MM.1S (cell line): ENCODE measurements around the gene LATS2.

Experiments
- DNase-seq: peaks from one replicate; pipeline ENCODE4 v3.0.0-alpha.2; 2015
- H2AFZ ChIP-seq: fragments of 300-600 bp; sonication (generic); 2 replicates; pipeline ENCODE4 v1.6.0; 2016; ENCODE audit warnings: antibody characterized with exemption, low read length
- H3F3A ChIP-seq: fragments of 300-600 bp; sonication (generic); 2 replicates; pipeline ENCODE4 v1.6.1; 2016; ENCODE audit warnings: mild to moderate bottlenecking, antibody characterized with exemption, low read length, moderate library complexity, mixed read lengths; ENCODE audit not compliant: insufficient read depth
- H3K27ac ChIP-seq: fragments of 300-600 bp; sonication (generic); 2 replicates; pipeline ENCODE4 v1.5.1; 2016; ENCODE audit warnings: mild to moderate bottlenecking, low read length
- H3K27me3 ChIP-seq: fragments of 300-600 bp; sonication (generic); replicated peaks from 2 replicates; pipeline ENCODE4 v1.6.0; 2016; ENCODE audit warnings: low read length; ENCODE audit not compliant: insufficient read depth
- H3K36me3 ChIP-seq: fragments of 300-600 bp; sonication (generic); replicated peaks from 2 replicates; pipeline ENCODE4 v1.6.1; 2016; ENCODE audit warnings: mild to moderate bottlenecking, low read length, mixed read lengths; ENCODE audit not compliant: insufficient read depth
- H3K4me1 ChIP-seq: fragments of 300-600 bp; sonication (generic); 2 replicates; pipeline ENCODE4 v1.6.1; 2016; ENCODE audit warnings: low read length, mixed read lengths
- H3K4me2 ChIP-seq: fragments of 300-600 bp; sonication (generic); 2 replicates; pipeline ENCODE4 v1.6.0; 2016; ENCODE audit warnings: low read depth, low read length
- H3K4me3 ChIP-seq: fragments of 300-600 bp; sonication (generic); 2 replicates; pipeline ENCODE4 v1.5.1; 2016; ENCODE audit warnings: low read length, mixed read lengths
- H3K79me2 ChIP-seq: fragments of 300-600 bp; sonication (generic); 2 replicates; pipeline ENCODE4 v1.6.1; 2016; ENCODE audit warnings: mixed run types, low read length, mixed read lengths
- H3K9ac ChIP-seq: fragments of 300-600 bp; sonication (generic); 2 replicates; pipeline ENCODE4 v1.6.1; 2016; ENCODE audit warnings: low read length, mixed read lengths
- H3K9me2 ChIP-seq: fragments of 300-600 bp; sonication (generic); replicated peaks from 2 replicates; pipeline ENCODE4 v1.6.1; 2016; ENCODE audit warnings: mild to moderate bottlenecking, low read length, mixed read lengths; ENCODE audit not compliant: insufficient read depth
- H3K9me3 ChIP-seq: fragments of 300-600 bp; sonication (generic); replicated peaks from 2 replicates; pipeline ENCODE4 v1.6.1; 2016; ENCODE audit warnings: mild to moderate bottlenecking, low read length, mixed read lengths; ENCODE audit not compliant: insufficient read depth
- H4K20me1 ChIP-seq: fragments of 300-600 bp; sonication (generic); 2 replicates; pipeline ENCODE4 v1.6.1; 2016; ENCODE audit warnings: mild to moderate bottlenecking, low read length, moderate library complexity, mixed read lengths; ENCODE audit not compliant: insufficient read depth
- EZH2 ChIP-seq: fragments of 300-600 bp; sonication (generic); optimal IDR thresholded peaks from 2 replicates; pipeline ENCODE3; 2017; ENCODE audit warnings: low read depth, mild to moderate bottlenecking, antibody characterized with exemption, low read length, mixed read lengths
- EZH2phosphoT487 ChIP-seq: fragments of 300-600 bp; sonication (generic); IDR thresholded peaks from 2 replicates; pipeline ENCODE4 v1.6.1; 2018; ENCODE audit warnings: antibody characterized with exemption, low read length
- TF ChIP-seq, protein P1 (sequence below): fragments of 300-600 bp; sonication (generic); IDR thresholded peaks from 2 replicates; pipeline ENCODE4 v1.5.1; 2016; ENCODE audit warnings: antibody characterized with exemption, low read length, mixed read lengths

Gene LATS2

DNA sequence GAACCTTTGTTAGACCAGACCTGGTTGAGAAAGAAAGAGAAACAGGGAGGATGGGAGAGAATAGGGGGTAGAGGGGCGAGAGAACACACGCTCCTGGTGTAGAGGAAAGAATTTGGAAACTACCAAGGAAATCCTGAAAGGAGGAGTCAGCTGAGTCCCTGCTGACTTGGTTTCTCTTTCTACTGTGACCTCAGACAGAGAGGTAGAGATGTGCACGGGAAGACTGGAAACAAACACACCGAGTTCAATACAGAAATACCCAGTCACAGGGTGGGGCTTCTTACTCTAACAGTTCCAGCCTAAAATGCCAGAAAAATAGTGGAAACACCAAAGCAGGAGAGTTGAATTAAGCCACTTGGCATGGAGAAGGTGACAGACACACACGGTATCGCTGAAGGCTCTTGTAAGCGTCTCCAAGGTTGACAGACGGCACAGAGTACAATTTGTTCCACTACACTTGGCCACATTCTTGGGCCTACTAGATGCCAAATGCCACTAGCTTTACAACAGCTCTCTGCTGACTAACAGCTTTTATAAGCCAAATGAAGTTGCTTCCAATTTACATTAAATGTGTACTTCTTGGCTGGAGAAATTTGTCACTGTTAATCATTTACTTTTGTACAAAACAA, 28.1 kb downstream of the LATS2 start:
- Histone ChIP-seq H3K4me2 (no peak overlapping the region), H3K4me3 (no peak overlapping the region), H3K27ac (no peak overlapping the region), H3K27me3 (no peaks in the 10 kb centered on the region), H3K36me3 (no peaks in the 10 kb centered on the region), H3K9ac (no peak overlapping the region), H3F3A (no peaks in the 10 kb centered on the region), H3K79me2 (no peaks in the 10 kb centered on the region), H4K20me1 (no peaks in the 10 kb centered on the region), H3K4me1 (no peaks in the 10 kb centered on the region), H2AFZ (no peak overlapping the region), H3K9me3 (no peaks in the 10 kb centered on the region), H3K9me2 (no peaks in the 10 kb centered on the region)
- DNase-seq, result no peak
- TF ChIP-seq EZH2 (no peak), EZH2phosphoT487 (no peak)
- TF ChIP-seq, protein P1, sequence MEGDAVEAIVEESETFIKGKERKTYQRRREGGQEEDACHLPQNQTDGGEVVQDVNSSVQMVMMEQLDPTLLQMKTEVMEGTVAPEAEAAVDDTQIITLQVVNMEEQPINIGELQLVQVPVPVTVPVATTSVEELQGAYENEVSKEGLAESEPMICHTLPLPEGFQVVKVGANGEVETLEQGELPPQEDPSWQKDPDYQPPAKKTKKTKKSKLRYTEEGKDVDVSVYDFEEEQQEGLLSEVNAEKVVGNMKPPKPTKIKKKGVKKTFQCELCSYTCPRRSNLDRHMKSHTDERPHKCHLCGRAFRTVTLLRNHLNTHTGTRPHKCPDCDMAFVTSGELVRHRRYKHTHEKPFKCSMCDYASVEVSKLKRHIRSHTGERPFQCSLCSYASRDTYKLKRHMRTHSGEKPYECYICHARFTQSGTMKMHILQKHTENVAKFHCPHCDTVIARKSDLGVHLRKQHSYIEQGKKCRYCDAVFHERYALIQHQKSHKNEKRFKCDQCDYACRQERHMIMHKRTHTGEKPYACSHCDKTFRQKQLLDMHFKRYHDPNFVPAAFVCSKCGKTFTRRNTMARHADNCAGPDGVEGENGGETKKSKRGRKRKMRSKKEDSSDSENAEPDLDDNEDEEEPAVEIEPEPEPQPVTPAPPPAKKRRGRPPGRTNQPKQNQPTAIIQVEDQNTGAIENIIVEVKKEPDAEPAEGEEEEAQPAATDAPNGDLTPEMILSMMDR, result no peak

DNA sequence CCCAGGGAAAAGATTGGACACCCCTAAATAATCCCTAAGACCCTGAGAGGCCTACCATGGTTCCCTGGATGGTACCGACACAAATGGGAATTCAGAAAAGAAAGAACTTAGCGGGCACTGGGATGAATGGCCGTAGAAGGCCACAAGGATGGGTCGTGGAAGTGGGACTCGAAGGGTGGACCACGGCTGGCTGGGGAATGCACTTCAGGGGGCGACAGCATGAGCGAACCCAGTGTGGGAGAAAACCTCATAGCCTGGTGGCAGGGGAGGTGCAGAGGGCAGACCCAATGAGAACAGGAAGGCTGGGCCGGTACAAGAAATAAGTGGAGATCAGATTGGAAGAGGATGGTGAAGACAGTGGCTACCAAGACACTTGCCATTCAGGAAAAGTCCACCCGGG, 28.7 kb downstream of the LATS2 start:
- no peak overlapping the region for H3K4me2 ChIP-seq
- H3K79me2 ChIP-seq, result no peaks in the 10 kb centered on the region

DNA sequence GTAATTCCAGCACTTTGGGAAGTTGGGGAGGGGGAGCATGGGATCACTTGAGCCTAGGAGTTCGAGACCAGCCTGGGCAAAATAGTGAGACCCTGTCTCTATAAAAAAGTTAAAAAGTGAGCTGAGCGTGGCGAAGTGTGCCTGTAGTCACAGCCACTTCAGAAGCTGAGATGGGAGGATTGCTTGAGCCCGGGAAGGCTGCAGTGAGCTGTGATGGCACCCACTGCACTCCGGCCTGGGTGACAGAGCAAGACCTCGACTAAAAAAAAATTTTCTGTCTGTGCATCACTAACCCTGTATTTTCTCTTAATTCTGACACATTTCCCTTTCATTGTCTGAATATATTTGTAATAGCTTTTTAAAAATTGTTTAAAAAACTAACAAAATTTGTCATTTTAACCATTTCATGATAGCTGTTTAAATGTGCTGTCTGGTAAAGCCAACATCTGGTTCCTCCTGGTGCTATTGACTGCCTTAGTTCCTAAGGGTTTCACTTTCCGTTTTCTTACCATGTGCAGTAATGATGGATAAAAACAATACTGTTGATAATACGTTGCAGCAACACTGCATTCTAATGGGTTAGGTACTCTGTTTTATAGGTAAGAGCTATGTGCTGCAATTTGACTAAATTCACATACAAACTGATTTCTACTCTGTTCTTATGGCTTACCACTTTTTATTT, 29.7 kb downstream of the LATS2 start:
- no peaks in the 10 kb centered on the region for H3K9me2 ChIP-seq
- no peaks in the 10 kb centered on the region for H3K9me3 ChIP-seq
- no peaks in the 10 kb centered on the region for H3K4me1 ChIP-seq
- no peaks in the 10 kb centered on the region for H3K36me3 ChIP-seq
- no peaks in the 10 kb centered on the region for H3K27me3 ChIP-seq
- H2AFZ ChIP-seq, result no peak overlapping the region
- H3K27ac ChIP-seq, result no peak overlapping the region
- H3F3A ChIP-seq, result no peaks in the 10 kb centered on the region
- H3K9ac ChIP-seq, result no peak overlapping the region
- no peak for DNase-seq
- no peaks in the 10 kb centered on the region for H4K20me1 ChIP-seq
- no peaks in the 10 kb centered on the region for H3K79me2 ChIP-seq
- no peak overlapping the region for H3K4me3 ChIP-seq
- H3K4me2 ChIP-seq, result no peak overlapping the region
- no peak for TF ChIP-seq EZH2
- TF ChIP-seq, protein P1, result no peak
- TF ChIP-seq EZH2phosphoT487, result no peak

More for the DNA sequence above, 28.7 kb downstream of the LATS2 start:
- H3K9me2 ChIP-seq, result no peaks in the 10 kb centered on the region
- no peak overlapping the region for H3K27ac ChIP-seq
- no peaks in the 10 kb centered on the region for H3K9me3 ChIP-seq
- no peak for DNase-seq
- H3K36me3 ChIP-seq, result no peaks in the 10 kb centered on the region
- no peaks in the 10 kb centered on the region for H4K20me1 ChIP-seq
- H2AFZ ChIP-seq, result no peak overlapping the region
- no peaks in the 10 kb centered on the region for H3K27me3 ChIP-seq
- no peaks in the 10 kb centered on the region for H3K4me1 ChIP-seq
- H3K9ac ChIP-seq, result no peak overlapping the region
- no peak overlapping the region for H3K4me3 ChIP-seq
- TF ChIP-seq, protein P1, result no peak
- TF ChIP-seq EZH2phosphoT487, result no peak
- TF ChIP-seq EZH2, result no peak
- no peaks in the 10 kb centered on the region for H3F3A ChIP-seq
